GM19025 (cell line): ENCODE results near the gene MT2A.

Source experiments
- ATAC-seq: cut with Tn5 transposase; IDR thresholded peaks from one replicate; pipeline ENCODE4 v1.9.1; 2021; ENCODE audit warnings: mild to moderate bottlenecking, low read depth, moderate library complexity; ENCODE audit not compliant: unreplicated experiment

The MT2A gene

DNA sequence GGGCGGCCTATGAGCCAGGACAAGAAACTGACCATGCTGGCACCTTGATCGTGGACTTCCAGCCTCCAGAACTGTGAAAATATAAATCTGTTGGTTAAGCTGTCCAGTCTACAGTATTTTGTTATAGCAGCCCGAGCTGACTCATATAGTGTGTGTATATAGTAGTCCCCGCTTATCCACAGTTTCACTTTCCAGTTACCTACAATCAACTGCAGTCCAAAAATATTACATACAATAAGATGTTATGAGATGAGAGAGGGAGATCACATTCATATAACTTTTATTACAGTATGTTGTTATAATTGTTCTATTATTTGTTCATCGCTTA lies 14.1 kb upstream of the MT2A start:
- no peak for ATAC-seq

DNA sequence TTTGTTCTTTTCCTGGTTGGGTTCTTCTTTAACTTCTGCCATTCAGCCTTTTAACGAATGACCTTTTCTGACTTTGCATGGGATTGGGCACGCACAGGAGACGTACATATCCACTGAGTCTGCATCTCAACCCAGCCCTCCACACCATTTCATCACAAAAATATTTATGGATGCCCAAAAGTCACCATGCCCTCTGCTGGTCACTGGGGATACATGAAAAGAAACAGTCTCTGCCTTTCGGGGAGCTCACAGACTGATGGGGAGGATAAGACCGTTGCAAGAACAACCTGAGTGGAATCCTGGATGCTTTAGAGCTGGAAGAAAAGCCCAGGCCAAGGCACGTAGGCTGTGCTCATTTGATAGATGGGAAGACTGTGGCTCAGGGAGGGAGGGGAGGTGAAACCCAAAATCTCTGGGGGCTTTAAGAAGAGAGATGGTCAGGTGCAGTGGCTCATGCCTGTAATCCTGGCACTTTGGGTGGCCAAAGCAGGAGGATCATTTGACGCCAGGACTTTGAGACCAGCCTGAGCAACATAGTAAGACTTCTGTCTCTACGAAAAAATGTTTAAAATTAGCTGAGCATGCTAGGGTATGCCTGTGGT lies 7.9 kb upstream of the MT2A start:
- ATAC-seq, result no peak

DNA sequence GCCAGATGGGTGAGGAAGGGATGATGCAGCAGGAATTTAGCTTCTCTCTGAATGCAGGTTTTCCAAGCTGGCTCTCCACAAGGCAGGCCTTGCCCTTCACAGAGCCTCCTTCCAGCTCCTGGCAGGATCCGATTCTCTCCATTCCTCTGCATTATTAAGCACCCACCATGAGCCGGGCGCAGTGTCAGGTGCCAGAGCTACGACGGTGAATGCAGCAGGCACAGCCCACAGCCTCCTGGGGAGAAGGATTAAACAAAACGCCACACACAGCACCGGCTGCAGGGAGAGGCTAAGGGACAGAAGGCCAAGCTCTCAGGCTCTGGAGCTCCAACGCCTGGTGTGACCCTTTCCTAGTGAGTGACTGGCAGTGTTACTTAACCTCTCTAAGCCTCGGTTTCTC lies 7.1 kb upstream of the MT2A start:
- ATAC-seq, result no peak

DNA sequence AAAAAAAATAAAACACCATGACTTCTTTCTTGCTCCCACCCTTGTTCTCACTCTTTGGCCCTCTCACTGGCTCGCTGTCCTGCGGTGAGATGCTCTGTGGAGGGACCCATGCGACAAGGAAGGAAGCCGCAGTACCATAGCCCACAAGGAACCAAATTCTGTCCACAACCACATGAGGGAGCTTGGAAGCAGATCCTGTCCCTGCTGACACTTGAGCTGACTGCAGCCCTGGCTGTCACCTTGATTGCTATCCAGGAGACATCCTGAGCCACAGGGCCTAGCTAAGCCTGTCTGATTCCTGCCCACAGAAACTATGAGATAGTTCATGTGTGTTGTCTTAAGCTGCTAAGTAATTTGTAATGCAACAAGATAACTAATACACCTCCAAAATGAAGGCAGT lies 4.8 kb upstream of the MT2A start:
- no peak for ATAC-seq

DNA sequence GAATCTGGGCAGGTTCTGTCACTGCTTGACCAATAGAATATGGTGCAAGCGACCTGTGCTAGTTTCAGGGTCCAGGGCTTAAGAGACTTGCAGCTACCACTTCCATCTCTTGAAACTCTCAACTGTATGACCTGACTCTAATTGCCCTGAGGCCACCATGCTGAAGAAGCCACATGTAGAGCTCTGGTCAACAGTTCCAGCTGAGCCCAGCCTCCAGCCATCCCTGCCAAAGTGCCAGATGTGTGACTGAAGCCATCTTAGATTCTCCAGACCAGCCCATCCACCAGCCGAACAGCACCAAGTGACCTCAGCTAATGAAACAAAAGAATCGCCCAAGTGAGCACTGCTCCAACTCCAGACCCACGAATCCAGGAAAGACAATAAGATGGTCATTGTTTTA lies 3.4 kb upstream of the MT2A start:
- no peak for ATAC-seq

DNA sequence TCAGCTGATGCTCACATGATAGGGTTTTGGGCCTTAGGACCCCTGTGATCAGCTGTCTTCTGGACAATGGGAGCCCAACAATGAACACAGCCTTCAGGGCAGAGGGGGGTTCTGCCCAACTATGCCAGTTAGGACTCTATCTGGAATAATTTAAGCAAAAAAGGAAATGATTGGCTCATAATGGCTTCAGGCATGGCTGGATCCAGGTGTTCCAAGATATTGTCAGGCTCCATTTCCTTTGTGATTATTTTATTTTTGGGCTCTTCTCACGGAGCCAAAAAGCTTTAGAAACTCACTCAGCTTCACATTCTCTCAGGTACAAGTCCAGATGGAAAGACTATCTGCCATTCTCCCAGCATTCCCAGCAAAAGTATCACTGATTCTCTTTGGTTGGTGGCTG lies 2.9 kb upstream of the MT2A start:
- no peak for ATAC-seq

DNA sequence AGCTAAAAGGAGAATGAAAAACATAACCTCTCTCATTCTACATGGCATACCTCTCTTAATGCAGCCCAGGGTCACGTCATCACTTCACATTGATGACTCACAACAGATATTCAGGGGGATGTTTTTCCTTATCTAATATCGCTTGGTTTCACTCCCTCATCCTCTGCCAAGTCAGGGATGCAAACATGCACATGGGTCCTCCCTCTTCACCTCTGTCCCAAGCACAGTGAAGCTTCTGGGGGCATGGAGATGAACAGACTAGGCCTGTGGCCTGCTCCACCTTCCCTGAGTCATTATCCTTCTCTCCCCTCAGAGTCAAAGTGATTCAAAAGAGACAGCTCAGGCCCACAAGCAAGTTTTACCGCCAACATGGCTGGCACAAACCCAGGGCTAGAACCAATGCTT lies 2.3 kb upstream of the MT2A start:
- ATAC-seq, result no peak

DNA sequence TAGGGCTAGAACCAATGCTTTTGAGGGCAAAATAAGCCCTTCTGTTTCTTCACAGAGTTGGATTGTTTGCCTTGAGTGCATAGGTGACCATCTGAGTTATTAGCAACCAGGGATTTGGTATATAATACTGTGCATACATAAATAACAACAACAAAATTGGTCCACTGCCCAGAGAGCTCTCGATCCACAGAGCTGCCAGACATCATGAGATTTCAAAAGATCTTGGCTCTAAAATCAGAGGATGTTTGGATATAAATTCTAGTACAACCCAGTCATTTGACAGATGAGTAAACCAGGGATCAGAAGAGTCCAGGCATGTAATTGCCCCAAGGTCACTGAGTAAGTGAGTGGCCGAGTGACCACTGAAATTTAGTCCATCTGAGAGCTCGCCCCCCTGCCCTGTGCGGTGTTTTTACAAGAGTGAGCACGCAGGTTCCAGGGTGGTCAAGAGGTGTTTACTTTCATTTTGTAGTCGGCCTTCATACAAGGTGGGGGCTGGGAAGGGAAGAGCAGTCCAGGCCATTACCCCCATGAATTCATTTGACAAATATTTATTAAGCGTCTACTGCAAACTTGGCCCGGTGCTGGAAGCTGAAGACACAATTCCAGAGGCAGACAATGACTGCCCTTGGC lies 1.8 kb upstream of the MT2A start:
- no peak for ATAC-seq

DNA sequence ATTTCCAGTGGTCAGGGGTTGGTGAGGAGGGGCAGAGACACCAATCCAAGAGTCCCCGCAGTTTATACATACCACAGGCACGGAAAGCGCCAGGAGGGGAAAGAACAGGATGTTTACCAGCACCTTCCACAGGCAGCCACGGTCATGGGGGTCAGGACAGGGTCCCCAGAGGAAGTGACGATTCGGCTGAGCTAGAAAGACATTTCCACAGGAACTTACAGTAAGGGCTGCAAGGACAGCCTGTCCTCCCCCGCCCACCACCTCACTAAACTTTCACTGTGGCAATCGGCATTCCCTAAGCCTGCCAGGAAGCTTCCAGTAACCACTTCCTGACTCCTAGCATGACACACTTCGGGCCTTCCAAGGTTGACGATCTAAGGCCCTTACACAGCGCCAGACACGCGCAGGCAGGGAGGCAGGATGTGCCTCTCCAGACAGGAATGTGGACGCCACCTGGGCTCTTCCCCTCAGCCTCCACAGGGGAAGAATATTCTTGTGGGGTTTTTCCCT lies 1.2 kb upstream of the MT2A start:
- no peak for ATAC-seq

DNA sequence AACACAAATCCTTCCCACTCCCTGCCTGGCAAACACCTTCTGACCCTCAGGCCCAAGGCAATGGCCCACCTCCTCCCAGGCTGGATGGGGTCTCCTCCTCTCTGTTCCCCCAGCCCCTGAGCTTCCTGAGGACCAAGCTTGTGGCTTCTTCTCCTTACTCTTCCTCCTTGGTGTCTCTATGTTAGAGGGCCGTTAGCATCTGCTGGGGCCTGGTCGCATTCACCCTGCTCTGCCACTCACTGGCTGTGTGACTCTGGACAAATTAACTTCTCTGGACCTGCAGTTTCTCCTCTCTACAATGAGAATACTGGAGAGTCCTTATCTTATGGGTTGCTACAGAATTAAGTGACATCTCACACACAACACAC lies 725 bp upstream of the MT2A start:
- no peak for ATAC-seq

DNA sequence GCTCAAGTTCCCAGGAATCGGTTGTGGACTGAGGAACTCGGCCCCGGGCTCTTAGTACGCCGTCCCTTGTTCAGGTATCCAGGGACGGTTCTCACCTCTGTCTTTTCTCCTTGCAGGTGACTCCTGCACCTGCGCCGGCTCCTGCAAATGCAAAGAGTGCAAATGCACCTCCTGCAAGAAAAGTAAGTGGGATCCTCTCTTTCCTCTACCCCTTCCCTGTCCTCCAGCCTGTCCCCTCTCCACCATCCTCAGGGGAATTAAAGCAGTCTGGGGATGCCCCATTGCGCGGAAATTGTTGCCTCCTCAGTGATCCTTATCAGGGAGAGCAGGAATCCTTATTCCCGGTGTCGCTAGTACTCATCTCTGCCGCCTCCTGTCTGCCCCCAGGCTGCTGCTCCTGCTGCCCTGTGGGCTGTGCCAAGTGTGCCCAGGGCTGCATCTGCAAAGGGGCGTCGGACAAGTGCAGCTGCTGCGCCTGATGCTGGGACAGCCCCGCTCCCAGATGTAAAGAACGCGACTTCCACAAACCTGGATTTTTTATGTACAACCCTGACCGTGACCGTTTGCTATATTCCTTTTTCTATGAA lies 585 bp downstream of the MT2A start:
- ATAC-seq, result no peak

DNA sequence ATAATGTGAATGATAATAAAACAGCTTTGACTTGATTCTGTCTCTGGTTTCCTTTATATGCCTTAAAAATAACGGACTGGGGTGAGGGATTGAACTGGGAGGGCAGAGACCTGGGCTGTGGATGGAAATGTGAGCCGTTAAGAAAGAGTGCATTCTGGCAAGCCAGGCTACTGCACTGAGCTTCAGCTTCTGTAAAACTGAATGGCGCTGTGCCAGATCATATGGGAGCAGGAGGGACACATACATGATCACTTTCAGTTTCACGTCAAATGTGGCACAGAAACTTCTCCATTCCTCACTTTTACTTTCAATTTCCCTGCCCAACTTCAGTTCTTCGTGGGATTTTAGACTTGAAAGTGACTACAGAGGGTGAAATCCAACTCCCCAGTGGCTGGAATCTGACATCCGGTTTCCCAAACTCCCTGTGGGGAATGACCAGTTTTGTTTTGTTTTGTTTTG lies 1.1 kb downstream of the MT2A start:
- ATAC-seq, result no peak

DNA sequence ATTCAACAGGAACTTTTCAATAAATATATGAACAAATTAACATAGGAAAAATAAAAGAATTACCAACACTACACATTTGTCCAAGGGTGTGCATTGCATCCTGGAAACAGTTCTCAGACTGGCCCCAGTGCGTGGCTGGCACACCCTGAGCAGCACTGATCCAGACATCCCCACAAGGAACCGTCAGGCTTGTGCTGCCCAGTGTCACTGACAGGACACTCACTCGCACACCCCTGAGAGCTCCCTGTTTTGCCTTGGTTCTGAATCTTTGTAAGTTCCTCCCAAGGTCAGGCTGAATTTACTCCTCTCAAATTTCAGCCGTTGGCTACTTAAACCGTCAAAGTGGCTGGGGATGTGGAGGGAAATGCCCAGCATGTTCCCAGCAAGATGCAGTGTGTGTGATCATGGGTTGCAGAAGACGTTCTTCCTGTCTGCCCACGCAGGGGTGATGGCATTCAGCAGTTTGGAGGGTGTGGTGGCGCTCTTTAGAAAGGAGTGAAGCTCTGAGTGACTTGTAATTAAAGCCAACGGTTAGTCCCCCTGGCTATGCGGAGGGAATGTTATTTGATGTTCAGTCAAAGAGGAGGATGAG lies 1.7 kb downstream of the MT2A start:
- no peak for ATAC-seq

DNA sequence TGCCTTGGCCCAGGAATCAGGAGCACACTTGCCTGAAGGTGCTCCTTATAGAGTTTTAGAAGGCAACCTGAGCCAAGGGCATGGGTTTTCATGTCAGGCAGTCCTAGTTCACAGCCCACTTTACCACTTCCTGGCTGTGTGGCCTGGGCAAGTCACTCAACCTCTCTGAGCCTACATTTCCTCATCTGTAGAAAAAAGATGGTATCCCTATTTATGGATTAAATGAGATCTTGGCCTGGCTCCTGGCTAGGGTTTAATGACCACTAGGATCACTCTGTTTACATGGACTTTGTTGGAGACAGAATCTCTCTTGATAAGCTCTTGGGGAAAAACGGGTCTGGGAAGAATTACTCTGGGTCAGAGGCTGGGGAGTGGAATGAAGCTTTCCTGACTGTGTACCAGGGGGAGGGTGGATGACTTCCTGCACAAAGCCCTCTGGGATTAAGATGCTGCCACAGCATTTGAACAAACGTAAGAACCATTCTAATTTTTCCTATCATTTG lies 2.3 kb downstream of the MT2A start:
- no peak for ATAC-seq

DNA sequence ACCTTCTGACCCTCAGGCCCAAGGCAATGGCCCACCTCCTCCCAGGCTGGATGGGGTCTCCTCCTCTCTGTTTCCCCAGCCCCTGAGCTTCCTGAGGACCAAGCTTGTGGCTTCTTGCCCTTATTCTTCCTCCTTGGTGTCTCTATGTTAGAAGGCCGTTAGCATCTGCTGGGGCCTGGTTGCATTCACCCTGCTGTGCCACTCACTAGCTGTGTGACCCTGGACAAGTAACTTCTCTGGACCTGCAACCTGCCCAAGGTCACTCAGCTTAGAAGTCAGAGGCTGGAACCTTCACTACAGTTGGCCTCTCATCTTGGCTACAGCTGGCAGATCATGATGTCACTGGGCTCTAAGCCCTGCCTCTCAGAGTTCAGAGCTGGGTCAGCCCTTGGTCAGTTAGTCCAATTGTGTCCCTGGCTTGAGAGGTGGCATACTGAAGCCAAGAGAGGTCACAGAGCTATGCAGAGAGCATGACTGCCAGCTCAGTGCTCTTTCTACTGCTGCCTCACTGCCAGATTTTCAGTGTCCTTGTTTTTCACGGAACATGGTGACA lies 3.0 kb downstream of the MT2A start:
- no peak for ATAC-seq

DNA sequence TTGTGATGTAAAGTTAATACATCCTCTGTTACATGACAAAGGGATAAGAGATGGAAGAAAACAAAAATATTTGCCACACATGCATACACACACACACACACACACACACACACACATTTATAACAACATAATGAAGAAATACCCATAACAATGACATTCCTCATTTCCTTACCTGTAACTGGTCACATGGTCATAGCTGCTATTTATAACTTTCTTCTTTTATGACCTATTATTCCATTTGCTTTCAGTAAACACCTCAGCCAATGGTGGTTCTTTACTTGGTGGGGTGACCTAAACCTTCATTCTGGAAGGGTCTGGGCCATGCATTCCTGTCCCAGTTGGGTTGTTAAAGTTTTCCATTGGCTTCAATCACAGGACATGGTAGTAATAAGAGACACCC lies 5.3 kb downstream of the MT2A start:
- no peak for ATAC-seq

DNA sequence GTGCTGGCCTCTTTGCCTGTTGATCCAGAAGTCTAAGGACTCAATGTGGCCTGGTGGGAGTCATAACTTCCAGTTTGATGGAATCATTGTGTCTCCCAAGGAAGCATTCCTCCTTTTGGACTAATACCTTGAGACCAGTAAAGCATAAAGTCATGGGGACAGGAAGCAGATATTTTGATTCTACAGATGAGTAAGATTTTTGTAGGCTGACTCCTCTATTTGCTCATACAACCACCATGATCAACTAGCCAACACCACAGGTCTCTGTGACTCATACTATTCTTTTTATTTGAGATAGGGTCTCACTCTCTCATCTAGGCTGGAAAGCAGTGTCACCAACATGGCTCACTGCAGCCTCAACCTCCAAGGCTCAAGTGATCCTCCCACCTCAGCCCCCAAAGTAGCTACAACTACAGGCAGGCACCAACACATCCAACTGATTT lies 6.2 kb downstream of the MT2A start:
- no peak for ATAC-seq

DNA sequence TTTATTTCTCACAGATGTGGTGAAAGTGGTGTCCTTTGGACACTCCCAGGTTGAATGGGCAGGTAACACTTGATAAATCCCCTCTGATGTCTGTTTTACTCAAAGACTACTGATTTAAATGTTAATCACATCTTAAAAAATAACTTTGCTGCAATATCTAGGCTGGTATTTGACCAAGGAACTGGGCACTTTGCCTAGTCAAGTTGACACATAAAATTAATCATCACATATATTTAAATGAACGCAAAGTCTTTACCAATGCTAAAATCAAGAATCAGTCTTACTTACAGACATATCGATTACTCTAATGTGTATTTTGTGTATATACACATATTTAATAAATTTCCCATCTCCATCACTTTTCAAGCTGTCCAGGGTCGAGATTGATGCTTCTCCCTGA lies 7.0 kb downstream of the MT2A start:
- ATAC-seq, result no peak

DNA sequence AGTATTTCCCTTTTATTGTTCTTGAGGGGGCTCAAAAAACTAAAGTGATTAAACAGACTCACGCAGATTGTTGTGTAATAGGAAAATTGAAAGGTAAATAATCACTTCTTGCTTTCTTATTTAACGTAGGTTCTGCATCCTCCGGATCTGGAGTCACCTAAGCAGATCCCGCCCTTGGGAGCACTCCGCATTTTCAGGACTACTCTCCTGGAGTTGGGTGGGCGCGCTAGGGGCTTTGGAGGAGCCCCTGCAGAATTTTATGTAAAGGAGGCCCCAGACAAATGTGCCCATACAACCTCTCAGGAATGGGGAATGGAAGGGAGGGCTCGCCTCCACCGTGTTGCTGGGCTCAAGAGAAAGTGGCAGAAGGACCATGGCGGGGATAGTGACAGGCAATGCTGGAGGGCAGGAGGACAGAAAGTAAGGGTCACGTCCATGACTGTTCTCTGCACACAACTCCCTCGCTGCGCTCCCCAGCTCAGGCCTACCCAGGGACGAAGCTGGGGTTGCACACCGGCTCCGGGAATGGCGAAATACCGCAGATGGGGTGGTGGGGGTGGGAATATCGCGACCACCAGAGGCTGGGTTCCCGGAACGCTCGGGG lies 8.3 kb downstream of the MT2A start:
- no peak for ATAC-seq

DNA sequence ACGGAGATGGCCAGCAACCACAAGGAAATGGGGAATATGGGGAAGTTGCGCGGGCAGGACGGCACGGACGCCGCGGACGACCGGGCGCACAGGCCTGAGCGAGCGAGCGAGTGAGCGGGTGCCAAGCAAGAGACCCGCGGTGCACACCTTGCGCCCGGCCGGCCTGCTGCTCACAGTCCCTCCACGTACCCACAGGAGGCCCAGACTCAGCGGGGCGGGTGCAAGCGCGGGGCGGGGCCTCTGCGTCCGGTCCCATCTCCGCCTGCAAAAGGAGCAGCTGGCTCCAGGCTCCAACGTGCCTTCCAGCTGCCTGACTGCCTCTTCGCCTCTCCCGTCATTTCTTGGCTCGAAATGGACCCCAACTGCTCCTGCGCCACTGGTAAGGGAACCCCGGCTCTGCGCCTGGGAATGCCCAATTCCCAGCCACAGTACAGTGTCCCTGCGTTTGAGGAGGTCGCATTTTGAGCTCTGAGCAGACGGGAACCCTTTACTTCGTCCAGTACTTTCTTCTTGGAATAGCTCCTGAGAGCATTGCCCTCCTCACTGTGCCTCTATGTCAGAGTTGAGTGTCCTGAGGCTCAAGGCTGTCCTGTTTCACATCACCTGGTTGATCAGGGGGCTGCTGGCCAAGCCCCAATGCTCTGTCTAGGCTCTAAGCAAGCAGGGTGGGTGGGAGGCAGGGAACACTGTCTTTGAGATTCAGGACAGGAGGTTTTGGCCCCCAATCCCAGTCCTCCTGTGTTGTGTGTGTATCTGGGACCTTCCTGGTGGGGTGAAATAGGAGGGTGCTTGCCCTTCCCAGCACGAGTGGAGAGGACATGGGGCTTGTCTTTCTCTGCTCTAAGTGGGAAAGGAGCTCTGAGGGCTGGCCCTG lies 9.1 kb downstream of the MT2A start:
- ATAC-seq, result no peak
